Rectal smooth muscle tissue (tissue), 1 donor: ENCODE results near the gene KLF11.

Source experiments
- H3K27ac ChIP-seq: one replicate; pipeline ENCODE4 v1.7.0; 2013; ENCODE audit warnings: low read depth, low read length, inconsistent platforms
- H3K27me3 ChIP-seq: one replicate; pipeline ENCODE4 v1.7.0; 2013; ENCODE audit warnings: low read length; ENCODE audit not compliant: control insufficient read depth, insufficient read depth
- H3K36me3 ChIP-seq: one replicate; pipeline ENCODE4 v1.7.0; 2013; ENCODE audit warnings: low read length; ENCODE audit not compliant: control insufficient read depth, insufficient read depth
- H3K4me1 ChIP-seq: one replicate; pipeline ENCODE4 v1.7.0; 2013; ENCODE audit warnings: low read length; ENCODE audit not compliant: control insufficient read depth, insufficient read depth
- H3K4me3 ChIP-seq: one replicate; pipeline ENCODE4 v1.7.0; 2013; ENCODE audit warnings: low read length
- H3K9ac ChIP-seq: one replicate; pipeline ENCODE4 v1.7.0; 2013; ENCODE audit warnings: low read length

The KLF11 gene

DNA sequence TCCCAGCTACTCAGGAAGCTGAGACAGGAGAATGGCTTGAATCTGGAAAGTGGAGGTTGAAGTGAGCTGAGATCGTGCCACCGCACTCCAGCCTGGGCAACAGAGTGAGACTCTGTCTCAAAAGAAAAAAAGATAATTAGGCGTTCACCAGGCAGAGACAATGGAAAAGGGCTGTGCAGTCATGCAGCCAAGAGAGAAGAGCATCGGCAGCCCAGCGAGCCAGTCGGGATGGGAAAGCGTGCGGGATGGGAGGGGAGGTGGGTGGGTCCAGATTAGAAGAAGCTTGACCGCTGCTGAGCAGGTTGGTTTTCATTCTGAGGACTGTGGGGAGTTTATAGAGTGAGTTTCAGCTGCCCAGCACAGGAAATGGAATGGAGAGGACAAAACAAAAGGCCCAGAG is 51.8 kb downstream of the KLF11 start:
- Histone ChIP-seq H3K36me3 (no peaks in the 10 kb centered on the region), H3K27ac (no peak overlapping the region), H3K9ac (no peak overlapping the region), H3K4me3 (no peak overlapping the region), H3K4me1 (peaks cover 3% of the 10 kb centered on the region), H3K27me3 (no peaks in the 10 kb centered on the region)

DNA sequence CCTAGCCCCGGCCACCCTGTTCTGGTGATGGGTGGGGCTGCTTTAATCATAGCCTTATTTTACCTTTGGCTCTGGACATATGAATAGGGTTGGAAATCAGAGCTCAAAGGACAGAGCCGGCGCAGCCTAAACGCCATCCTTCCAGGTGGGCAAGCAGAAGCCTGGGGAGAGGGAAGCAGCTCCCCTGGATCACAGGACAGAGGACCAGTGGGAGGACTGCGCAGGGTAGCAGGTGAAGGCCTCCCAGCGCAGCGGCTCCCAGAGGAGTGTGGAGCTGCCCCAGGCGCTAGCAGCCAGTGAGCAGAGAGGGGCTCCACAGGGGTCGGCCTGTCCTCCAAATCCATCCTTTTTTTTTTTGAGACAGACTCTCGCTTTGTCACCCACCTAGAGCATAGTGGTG is 53.3 kb downstream of the KLF11 start:
- H3K4me1 ChIP-seq: peaks cover 3% of the 10 kb centered on the region
- H3K27me3 ChIP-seq: no peaks in the 10 kb centered on the region
- H3K36me3 ChIP-seq: no peaks in the 10 kb centered on the region
- no peak overlapping the region for H3K9ac ChIP-seq
- H3K27ac ChIP-seq: no peak overlapping the region
- no peak overlapping the region for H3K4me3 ChIP-seq

DNA sequence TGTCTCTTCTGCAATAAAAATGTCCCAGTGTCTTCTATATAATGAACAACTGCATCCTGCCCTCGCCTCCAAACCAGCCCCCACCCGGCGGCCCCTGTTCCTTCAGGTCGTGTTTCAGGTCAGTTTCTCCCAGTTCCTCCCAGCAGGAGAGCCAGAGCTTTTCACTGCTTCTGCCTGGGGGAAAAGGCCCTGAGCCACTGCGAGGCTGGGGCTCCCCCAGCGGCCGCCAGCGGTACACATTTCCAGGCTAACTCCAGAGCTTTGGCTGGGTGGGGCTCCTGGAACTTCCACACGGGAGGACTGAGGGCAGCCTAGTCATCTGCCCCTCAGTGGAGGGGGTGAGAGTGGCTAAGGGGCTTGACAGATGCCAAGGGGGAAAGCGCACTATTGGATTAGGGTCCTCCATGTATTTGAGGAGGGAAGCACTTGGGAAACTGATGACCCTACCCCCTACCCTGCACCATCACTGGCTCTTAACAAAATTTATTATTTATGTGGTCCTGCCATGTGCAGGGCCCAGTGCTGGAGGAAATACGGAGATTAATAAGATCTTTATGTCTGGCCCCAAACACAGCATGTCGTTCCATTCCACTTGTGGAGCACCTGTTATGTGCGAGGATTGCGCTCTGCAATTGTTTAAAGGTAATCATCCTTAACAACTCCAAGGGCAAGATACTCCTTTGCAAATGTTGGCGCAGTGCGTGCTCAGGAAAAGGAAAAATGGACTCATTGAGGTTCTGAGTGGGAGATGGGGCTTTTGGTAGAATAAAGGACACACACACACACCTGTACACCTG is 54.2 kb downstream of the KLF11 start:
- Histone ChIP-seq H3K4me3 (no peak overlapping the region), H3K4me1 (peaks cover 3% of the 10 kb centered on the region), H3K36me3 (no peaks in the 10 kb centered on the region), H3K9ac (no peak overlapping the region), H3K27me3 (no peaks in the 10 kb centered on the region), H3K27ac (no peak overlapping the region)

DNA sequence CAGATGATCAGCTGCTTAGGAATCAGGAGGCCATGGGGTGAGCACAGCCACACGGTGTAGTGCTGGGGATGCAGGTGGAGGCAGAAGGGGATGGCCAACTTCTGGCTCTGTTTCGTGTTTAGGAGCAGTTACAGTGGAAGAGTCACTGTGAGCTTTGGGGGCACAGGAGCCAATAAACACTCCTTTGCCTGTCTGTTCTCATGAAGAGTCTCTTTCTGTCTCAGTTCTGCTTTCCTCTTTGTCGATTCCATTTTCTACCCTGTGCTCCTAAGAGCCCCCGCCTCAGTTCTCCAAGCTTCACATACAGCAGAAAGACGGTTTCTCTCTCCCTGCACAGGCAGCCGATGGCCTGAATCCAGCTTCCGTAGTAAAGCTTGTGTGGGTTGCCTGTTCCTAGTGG is 58.1 kb downstream of the KLF11 start:
- Histone ChIP-seq H3K4me1 (peaks cover 3% of the 10 kb centered on the region), H3K9ac (no peak overlapping the region), H3K36me3 (no peaks in the 10 kb centered on the region), H3K27ac (no peak overlapping the region), H3K4me3 (no peak overlapping the region), H3K27me3 (no peaks in the 10 kb centered on the region)

DNA sequence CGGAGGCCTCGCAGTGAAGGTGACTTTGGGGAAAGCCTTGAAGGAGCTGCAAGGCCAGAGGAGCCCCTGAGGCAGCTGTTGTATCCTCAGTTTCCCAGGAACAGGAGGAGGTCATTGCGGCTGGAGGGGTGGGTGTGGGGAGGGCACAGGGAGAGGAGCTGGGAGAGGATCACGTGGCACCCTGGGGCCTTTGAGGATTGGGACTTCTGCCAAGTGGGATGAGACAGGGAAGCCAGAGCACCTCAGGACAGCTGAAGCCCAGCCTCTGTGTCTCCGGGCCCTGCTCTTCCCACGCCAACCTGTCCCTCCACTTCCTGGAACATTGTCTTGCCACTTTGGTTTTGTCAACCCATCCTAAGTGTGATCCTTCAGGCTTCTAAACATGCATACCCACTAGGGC is 59.8 kb downstream of the KLF11 start:
- Histone ChIP-seq H3K4me3 (no peak overlapping the region), H3K4me1 (no peaks in the 10 kb centered on the region), H3K36me3 (no peaks in the 10 kb centered on the region), H3K27me3 (no peaks in the 10 kb centered on the region), H3K9ac (no peak overlapping the region), H3K27ac (no peak overlapping the region)
